ENCODE results near the gene NR6A1. TPM values are rescaled to one million over a fixed set of nuclear protein-coding genes. Genes with fewer than 3 reads are reported as not detected.

NR6A1 gene
- polyA plus RNA-seq, 3 donors, result 0.13 to 0.61 (median 0.22) TPM

DNA sequence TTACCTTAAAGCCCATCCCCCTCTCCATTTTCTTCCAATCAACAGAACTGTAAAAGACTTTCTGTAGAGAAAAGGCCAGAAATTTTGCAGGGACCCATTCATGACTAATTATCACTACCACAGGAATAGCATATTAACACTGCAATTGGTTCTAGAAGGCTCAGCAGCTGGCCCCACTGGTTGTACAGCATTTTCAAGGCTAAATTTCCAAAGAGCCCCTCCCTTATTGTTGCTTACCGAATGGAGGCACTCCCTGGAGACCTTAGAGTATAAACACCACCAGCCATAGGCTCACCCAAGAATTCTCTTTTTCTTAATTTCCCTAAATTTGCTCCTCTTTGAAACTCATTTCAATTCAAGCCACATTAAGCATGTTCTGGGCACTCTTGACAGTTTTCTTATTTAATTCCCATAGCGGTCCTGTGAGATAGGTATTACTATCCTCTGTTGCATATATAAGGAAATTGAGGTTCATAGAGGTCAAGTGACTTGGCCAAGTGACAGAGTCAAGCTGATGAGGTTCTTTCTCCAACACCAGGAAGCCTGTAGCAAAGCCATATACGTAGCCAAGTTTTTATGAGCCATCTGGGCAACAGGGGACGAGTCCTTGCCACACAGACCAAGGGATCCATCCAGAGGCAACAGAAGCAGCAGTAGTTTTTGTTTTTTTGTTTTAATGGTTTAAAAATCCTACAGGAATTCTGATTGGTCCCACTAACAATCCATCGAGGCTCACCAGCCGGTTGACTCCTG, 180.0 kb downstream of the NR6A1 start:
- 56 to 77% (median 69%) methylated on average over 6 of the region's 6 CpGs for WGBS, 3 donors
- no peak overlapping the region for H3K27ac ChIP-seq (ENCODE audit: low read depth, low read length)

DNA sequence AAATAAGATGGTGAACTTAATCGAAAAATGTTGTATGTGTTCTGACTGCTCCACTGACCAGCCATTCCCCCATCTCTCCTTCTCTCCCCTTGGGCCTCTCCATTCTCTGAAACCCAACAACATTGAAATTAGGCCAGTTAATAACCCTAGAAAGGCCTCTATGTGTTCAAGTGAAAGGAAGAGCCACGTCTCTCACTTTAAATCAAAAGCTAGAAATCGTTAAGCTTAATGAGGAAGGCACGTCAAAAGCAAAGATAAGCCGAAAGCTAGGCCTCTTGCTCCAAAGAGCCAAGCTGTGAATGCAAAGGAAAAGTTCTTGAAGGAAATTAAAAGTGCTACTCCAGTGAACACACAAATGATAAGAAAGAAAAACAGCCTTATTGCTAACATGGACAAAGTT, 186.5 kb downstream of the NR6A1 start:
- H3K27ac ChIP-seq (ENCODE audit: low read depth, low read length), result no peak overlapping the region
- 63 to 88% (median 84%) methylated on average over 5 of the region's 5 CpGs for WGBS, 3 donors

DNA sequence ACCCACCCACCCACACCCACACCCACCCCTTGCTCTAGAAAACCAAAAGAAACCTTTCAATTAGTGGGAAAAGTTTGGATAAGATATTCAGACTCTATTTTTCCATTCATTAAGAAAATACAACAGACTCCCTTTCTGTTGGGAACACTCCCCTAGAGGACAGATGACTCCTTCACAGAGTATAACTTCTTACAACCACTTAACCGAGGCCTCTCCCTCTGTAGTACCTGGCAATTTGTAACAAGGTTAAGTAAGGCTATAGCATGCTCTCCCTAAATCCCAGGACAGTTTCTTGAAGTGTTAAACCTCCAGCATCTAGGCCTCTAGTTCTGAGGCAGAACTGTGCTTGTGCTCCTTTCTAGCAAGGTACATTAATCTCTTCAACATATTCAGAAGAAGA, 188.0 kb downstream of the NR6A1 start:
- H3K27ac ChIP-seq (ENCODE audit: low read depth, low read length), result no peak overlapping the region
- WGBS, 3 donors, result 56 to 76% (median 60%) methylated on average over 1 of the region's 1 CpG

DNA sequence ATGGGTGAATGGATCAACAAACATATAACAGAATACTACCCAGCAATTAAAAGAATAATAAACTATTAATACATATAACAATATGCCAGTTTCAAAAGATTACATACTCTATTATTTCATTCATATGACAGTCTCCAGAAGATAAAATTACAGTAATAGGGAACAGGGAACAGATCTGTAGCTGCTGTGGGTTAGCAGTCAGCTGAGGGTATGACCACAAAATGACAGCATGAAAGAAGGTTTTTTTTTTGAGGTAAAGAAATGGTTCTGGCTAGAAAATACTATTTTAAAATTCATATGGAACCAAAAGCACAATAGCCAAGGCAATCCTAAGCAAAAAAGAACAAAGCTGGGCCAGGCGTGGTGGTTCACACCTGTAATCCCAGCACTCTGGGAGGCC, 190.9 kb downstream of the NR6A1 start:
- no peak overlapping the region for H3K27ac ChIP-seq (ENCODE audit: low read depth, low read length)
- 78 to 100% (median 95%) methylated on average over 1 of the region's 1 CpG for WGBS, 3 donors

DNA sequence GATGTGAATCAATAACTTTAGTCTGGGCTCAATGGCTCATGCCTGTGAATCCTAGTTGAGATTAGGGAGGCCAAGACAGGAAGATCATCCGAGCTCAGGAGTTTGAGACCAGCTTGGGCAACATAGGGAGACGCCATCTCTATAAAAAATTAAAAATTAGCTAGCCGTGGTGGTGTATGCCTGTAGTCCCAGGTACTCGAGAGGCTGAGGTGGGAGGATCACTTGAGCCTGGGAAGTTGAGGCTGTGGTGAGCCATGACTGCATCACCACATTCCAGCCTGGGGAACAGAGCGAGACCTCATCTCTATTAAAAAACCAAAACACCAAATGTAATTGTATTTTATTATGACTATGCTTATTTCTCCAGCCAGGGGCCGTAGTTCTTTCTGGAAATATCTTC, 194.4 kb downstream of the NR6A1 start:
- WGBS, 3 donors, result 94% methylated on average over 6 of the region's 6 CpGs
- H3K27ac ChIP-seq (ENCODE audit: low read depth, low read length), result no peak overlapping the region

DNA sequence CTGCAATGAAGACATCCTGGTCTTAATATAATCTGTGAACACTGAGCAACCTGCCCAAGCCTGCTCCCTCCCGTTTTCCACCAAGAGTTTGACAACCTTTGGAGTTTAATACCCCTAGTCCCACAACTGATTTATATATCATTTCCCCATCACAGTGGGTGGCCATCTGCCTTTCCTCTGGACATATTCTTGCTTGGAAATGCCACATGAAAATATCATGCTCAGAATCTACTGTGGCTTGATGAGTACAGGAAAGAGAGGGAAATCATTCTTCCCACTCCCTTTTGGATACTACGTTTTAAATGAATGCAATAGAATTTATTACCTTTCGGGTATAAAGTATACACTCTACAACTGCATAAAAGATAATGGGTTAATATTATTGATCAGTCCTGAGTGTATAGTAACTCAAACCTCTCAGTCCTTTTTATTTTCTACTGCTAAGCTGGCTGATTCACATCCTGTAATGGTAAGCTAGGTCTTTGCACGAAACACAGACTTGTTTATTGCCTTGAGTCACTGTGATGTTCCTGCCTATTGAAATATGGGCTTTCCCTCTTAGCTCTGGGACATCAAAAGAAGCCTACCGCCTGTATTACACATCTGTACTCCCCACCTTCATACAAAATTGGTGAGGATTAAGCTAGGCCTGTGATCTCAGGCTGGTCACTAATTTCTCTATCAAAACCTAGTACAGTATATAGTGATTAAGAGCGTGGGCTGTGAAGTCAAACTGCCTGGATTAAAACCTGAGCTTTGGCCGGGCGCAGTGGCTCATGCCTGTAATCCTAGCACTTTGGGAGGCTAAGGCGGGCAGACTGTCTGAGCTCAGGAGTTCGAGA, 196.4 kb downstream of the NR6A1 start:
- H3K27ac ChIP-seq (ENCODE audit: low read depth, low read length), result no peak overlapping the region
- WGBS, 3 donors, result 68 to 89% (median 76%) methylated on average over 10 of the region's 10 CpGs

DNA sequence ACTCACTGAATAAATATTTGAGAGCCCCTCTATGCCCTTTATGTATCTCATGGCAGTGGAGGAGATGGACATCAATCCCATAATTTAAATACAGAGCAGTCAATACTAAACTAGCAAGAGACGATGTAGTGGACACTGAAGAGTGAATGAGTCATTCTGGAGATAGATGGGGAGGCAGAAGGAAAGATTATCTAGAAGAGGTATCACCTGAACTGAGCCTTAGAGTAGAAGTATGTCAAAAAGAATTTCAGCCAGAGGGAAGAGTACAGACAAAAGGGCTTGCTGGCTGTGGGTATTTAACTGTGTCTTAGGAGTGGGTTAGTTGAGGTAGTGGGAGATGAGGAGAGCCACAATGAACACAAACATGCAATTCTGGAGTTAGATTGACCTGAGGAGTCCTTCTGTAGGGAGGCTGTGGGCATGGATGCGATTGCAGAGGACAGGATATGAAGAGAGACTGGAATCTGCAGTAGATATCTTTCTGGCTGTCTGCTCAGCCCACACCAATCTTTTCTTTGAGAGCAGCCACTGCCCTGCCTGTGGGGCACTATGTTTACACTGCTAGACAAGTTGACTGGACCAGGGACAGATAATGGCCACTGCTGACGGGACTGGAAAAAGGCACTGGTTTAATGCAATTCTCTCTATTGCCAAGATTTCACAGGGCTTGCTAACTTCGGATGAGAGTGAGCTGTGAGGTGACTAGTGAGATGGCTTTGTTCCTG, 200.0 kb downstream of the NR6A1 start:
- WGBS, 3 donors, result 56 to 90% (median 86%) methylated on average over 4 of the region's 4 CpGs
- H3K27ac ChIP-seq (ENCODE audit: low read depth, low read length), result no peak overlapping the region

DNA sequence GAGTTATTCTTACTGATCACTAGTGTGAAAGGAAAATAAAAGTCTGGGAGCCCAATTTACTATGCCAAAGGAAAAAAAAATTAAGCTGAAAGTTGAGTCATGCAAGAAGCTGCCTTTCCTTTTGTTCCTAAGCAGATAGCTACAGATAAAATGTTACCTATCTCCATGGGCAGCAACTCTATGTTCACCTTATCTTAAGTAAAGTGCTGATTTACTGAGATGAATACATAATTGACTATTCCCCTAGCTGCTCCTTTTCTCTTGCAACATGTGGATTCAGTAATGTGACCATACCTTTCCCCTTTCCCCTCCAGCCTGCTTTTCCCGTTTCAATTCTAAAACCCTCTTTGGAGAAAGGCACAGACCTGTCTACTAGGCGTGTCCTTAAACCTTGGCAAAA, 201.2 kb downstream of the NR6A1 start:
- H3K27ac ChIP-seq (ENCODE audit: low read depth, low read length), result no peak overlapping the region
- WGBS, 3 donors, result 80 to 86% (median 83%) methylated on average over 2 of the region's 2 CpGs

DNA sequence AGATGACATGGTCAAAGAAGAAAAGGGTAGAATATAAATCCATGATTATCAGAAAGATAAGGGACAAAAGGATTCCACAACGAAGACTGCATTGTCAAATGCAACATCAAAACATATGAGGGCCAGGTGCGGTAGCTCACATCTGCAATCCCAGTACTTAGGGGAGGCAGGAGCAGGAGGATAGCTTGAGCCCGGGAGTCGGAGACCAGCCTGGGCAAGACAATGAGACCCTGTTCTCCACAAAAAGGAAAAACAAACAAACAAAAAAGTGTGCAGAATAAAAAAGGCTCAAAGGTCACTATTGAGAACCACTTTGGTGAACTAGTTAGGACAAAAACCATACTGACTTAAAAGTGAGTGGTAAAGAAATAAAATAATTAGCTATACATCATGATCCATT, 203.7 kb downstream of the NR6A1 start:
- 73 to 90% (median 87%) methylated on average over 4 of the region's 4 CpGs for WGBS, 3 donors
- H3K27ac ChIP-seq (ENCODE audit: low read depth, low read length), result no peak overlapping the region

DNA sequence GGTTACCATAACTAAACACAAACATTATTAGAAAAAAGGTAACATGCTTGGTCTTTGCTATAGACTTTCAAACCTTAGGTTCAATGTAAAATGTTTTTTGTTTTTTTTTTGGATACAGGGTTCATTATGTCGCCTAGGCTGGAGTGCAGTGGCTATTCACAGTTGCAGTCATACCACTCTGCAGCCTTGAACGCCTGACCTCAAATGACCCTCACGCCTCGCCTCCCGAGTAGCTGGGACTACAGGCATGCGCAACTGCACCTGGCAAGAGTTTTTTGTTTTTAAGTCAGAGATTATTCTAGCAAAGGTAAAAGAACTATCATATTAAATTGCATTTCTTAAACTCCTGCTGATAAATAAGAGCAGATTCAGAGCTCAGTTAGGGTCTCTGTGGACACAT, 208.8 kb downstream of the NR6A1 start:
- no peak overlapping the region for H3K27ac ChIP-seq (ENCODE audit: low read depth, low read length)
- WGBS, 3 donors, result 37 to 68% (median 59%) methylated on average over 6 of the region's 6 CpGs

DNA sequence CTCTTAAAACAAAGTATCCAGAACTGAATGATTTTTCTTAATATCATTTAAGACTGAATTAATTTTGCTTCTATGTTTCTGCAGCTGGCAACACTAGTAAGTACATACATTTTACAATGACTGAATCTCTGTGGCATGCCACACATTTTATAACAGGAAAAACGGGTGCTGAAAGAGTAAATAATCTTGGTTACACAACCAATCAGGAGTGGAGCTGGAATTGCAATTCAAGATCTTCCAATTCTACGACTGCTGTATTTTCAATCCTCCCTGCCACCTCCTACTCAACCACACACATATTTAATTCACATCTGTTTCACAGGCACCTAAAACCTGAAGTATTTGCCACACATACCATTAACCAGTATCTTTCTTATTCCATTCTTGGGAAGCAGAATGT, 211.2 kb downstream of the NR6A1 start:
- no peak overlapping the region for H3K27ac ChIP-seq (ENCODE audit: low read depth, low read length)
- 60 to 69% (median 63%) methylated on average over 2 of the region's 2 CpGs for WGBS, 3 donors

DNA sequence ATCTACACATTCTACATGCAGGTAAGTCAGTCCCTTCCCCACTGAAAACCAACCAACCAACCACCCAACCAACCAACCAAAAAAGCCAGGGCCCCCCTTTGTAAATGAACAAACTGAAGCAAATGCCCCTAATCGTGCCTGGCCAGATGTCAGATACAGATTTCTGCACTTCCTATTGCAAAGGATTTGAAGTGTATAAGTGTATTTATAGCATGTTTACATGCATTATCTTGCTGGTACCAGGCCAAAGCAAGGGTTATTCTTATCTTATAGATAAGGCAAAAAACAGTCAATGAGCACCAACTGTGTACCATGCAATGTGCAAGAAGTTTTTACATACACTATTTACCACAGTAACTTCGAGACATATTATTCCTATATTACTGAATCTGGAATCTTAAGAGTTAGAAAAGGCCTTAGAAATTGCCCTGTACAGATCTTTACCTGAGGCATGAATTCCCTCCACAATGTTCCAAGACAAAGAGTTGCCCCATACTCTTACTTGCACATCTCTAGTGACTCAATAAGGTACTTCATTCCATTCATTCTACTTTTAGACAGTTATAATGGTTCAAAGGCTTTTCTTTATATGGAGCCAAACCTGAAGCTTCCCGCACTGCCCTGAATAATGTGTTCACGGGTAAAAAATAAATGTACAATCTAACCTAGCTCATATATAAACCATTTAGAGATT, 212.2 kb downstream of the NR6A1 start:
- H3K27ac ChIP-seq (ENCODE audit: low read depth, low read length), result no peak overlapping the region
- 77 to 80% (median 78%) methylated on average over 4 of the region's 4 CpGs for WGBS, 3 donors

DNA sequence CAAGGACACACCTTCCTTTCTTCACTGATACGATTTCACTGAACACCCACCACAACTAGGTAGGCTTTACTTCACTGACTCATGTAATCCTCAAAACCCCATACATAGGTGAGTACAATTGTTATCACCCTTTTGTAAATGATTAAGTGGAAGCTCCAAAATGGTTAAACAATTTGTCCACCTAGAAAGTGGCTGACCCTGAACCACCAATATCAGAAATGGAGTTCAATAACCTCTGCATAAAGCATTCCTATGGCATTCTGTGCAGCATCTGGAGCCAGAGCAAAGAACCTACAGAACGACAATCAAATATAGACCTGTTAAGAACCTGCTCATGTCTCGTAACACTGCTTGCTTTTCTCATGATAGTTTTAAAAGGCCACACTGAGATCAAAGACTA, 213.2 kb downstream of the NR6A1 start:
- WGBS, 3 donors, result 76 to 97% (median 89%) methylated on average over 3 of the region's 3 CpGs

DNA sequence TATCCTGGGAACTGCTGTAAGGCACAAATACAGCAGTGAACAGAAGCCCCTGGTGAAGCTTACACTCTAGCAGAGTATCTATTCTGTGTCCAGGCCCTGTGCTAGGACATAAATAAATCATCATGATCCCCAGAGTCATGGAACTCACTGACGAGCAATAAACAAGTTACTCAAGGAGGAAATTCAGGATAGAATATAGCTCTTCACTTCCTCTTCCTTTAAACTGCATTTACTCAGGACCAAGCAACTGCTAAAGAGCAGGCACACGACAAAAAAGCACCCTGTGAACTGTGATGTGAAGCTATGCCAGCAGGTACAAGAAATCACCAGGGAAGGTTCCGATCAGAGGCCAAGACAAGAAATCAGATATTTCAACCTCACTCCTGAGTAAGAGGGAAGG, 216.1 kb downstream of the NR6A1 start:
- H3K27ac ChIP-seq (ENCODE audit: low read depth, low read length), result no peak overlapping the region
- 50 to 76% (median 53%) methylated on average over 3 of the region's 3 CpGs for WGBS, 3 donors

More for the DNA sequence above, 213.2 kb downstream of the NR6A1 start:
- H3K27ac ChIP-seq (ENCODE audit: low read depth, low read length), result no peak overlapping the region

DNA sequence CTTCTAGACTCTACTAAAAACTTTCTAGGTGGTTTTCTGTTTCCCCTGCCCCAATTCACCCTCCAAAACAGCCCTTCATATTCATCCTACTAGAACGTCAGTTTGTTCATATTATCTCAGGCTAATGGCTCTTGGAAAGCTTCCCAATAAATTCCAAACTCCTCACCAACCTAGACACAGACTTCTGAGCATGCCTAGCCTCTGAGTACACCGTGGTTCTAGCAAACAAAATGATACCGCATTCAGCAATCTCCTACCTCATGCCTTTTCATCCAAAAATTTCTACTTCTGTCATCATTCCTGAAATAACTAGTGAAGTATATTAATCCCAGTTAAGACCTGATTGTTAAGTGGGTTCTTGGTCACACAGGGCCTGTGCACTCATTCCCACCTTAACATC, 217.4 kb downstream of the NR6A1 start:
- WGBS, 3 donors, result 64 to 67% (median 65%) methylated on average over 3 of the region's 3 CpGs
- no peak overlapping the region for H3K27ac ChIP-seq (ENCODE audit: low read depth, low read length)

DNA sequence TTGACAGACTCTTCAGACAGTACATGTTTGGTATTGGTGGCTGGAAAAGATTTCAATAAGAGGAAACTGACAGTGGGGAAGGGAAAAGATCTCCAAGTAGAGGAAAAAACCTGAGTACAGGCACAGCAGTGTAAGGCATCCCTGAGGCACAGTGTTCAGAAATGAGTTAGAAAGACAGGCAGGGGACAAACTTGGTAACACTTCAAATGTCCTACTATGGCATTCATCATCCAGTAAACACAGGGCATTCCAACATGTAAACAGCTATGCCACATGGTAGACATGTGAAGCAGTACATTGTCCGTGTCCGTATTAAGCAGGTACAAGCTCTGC, 218.9 kb downstream of the NR6A1 start:
- WGBS, 3 donors, result 88 to 91% (median 91%) methylated on average over 2 of the region's 2 CpGs
- no peak overlapping the region for H3K27ac ChIP-seq (ENCODE audit: low read depth, low read length)

DNA sequence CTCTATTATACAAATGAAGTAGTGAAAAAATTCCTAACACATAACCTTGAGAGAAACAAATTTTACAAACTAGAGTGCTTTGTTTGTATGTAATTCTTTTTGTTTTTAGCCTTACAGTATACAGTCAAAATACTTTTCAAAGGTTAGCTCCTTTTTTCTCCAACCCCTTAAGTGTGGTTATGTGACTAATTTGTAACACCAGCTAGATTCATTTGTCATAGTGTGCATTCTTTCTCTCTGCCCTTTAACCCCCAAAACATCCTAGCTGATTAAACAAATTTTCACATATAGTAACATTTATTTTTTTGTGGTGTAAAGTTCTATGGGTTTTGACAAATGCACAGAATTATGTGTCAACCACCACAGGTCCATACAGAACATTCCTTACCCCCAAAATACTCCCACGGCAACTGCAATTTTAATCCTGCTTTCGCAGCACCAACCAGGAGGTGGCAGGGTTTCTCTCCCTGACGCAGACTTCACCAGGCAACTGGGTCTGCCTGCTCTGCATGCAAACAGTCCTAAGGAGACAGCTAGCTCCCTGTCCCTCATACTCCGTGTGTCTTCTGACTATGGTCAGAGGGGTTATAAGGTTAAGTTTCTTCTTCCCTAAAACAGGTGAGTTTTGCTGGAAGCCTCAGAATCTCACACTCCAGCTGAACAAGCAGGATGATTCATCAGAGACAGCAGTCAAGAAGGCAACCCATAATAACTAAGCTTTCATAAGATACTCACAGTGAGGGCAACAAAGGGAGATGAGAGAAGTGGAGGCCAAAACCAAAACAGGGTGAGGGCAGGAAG, 219.4 kb downstream of the NR6A1 start:
- H3K27ac ChIP-seq (ENCODE audit: low read depth, low read length), result no peak overlapping the region
- 25 to 39% (median 32%) methylated on average over 4 of the region's 4 CpGs for WGBS, 3 donors

DNA sequence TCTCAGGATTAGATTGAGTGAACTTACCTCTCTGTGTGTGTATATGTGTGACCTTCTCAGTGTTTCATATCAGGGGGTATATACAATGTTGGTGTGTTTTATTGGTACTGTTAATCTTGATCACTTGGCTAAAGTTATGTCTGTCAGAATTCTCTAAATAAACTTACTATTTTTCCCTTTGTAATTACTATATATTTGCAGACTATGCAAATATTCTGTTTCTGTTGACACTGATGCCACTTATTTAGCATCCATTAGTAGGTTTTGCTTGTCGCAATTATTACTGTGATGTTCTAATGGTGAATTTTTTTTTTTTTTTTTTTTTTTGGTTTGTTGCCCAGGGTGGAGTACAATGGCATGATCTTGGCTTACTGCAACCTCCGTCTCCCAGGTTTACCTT, 221.0 kb downstream of the NR6A1 start:
- WGBS, 3 donors, result 85 to 98% (median 97%) methylated on average over 2 of the region's 2 CpGs
- H3K27ac ChIP-seq (ENCODE audit: low read depth, low read length), result no peak overlapping the region

Measured in adipose tissue (tissue), 3 donors.